GM19372 (cell line): ENCODE data around the gene RETN.
A peak's percentile ranks its signal among the peaks of the same experiment; 100 is the strongest.

Source experiments
- ATAC-seq: cut with Tn5 transposase; IDR thresholded peaks from one replicate; pipeline ENCODE4 v1.9.1; 2021; ENCODE audit warnings: mild to moderate bottlenecking, low read depth, moderate library complexity; ENCODE audit not compliant: unreplicated experiment

The RETN gene

DNA sequence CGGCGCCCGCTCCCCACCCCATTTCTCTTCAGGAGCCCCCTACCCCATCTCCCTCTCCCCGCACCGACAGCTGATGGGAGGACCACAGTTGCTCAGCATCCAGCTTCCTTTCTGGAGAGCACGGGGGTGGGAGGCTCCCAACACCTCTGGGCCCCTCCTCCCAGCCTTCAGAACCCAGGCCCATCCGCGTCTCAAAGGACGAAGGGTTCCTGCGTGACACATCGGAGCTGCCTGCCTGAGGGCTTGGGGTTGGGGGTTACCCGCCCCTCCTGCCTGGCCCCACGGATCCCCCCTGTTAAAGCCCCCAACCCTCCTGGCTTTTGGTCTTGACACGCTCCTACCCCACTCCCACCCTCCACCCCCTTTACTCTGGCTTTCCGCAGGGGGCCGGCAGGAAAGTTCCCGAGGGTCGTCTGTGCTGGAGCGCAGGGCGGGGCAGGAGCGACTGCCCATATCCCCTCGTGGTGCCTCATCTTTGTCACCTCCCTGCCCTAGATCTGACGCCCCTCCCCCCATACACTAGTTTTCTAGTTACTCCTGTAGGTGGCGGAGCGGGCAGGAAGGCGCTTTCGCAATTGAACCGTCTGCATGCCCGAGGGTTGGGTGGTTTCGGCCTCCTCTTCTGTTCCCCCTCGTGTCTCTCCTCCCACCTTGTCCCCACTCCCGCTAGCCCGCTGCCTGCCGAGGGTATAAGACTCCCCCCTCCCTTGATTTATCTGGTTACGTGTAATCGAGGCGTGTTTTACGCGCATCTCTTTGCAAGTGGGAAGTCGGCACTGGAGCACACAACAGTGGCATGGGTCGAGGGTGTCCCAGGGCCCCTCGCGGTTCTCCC is 12.7 kb downstream of the RETN start:
- no peak for ATAC-seq

DNA sequence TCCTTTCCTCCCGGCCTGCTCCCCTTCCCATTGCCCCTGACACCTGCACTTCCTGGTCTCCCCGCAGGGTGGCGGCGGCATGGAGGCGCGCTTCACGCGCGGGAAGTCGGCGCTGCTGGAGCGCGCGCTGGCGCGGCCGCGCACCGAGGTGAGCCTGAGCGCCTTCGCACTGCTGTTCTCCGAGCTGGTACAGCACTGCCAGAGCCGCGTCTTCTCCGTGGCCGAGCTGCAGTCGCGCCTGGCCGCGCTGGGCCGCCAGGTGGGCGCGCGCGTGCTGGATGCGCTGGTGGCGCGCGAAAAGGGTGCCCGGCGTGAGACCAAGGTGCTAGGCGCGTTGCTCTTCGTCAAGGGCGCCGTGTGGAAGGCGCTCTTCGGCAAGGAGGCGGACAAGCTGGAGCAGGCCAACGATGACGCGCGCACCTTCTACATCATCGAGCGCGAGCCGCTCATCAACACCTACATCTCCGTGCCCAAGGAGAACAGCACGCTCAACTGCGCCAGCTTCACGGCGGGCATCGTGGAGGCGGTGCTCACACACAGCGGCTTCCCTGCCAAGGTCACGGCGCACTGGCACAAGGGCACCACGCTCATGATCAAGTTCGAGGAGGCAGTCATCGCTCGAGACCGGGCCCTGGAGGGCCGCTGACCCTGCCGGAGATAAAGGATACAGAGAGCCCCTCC is 13.5 kb downstream of the RETN start:
- ATAC-seq = no peak

DNA sequence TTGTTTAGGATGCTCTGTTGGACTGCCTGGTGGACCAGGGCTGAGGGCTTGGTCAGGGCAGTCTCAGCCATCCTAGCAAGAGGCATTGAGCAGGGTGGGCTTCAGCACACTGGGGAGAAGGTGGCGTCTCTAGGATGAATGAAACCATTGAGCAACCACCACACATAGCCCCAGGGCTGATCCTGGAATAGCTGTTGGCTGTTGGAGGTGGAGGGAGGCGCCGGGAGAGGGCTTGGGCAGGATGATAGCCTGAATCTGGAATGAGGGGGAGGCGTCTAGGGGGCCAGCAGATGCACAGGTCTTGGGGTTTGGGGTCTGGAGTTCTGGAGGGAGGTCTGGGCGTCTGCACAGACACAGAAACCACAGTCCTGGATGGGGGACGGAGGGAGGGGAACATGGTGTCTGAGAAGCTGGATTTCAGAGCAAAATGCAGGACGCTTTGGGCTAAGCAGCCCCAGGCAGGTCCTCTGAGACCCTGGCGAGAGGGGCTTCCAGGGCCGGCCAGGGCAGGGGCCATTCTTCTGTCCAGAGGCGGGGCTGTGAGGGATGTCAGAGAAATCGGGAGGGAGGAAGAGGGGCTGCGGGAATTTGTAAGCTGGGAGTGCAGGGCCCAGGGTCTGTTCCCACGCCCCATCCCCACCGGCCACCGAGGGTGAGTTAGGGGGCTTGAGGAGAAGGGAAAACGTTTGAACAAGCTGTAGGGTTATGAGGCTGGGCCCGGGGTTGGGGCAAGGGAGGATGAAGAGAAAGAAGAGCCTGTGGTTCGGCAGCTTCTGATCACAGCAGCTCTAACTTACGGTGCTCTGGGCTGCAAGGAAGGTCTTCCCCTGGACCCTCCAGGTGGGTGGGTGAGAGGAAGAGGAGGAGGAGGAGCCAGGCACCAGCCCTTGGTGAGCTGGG is 16.9 kb downstream of the RETN start:
- no peak for ATAC-seq

DNA sequence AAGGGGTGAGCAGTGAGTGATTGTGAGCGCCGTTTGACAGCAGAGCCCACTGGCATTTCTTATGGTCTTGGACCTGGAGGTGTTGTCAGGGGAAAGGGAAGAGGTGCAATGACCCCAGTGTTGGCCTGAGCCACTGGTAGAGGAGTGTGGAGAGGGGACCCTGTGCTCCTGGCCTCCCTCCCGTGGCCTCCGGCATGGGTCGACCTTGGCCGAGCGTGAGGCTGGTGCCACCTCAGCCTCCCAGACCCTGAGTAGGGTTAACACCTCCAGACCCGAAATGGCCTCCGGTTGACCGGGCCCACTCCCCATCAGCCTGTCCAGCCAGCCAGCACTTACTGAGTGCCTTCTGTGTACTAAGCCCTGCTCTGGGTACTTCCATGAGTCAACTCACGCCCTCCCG is 18.3 kb downstream of the RETN start:
- no peak for ATAC-seq

DNA sequence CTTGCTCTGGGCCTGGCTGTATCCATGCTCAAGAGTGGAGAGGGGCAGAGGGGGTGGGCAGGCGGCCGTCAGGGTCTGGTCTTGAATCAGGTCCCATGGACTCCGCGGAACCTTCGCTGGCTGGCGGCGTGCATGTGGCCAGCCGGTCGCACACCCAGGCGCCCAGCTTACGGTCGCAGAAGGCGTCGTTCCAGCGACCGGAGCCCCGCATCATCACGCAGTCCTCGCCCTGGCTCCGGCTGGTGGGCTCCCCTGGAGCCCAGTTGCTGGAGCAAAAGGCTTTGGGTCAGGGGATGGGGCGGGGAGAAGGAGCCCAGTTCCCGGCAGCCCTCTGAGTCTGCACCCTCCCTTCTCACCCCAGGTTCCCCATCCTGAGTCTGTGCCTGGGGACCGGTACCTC is 20.3 kb downstream of the RETN start:
- ATAC-seq = no peak

DNA sequence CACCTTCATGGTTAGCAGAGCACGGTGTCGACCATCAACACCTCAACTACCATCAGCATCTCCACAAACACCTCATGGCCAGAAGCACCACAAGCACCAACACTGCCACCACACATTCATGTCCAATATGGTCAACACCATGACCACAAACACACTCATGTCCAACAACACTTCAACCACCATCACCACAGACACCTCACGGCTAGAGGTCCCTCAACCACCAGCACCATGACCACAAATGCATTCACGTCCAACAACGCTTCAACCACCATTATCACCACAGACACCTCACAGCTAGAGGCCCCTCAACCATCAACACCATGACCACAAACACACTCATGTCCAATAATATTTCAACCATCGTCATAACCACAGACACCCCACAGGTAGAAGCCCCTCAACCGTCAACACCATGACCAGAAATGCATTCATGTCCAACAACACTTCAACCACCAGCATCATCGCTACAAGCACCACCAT is 22.0 kb downstream of the RETN start:
- ATAC-seq = no peak

DNA sequence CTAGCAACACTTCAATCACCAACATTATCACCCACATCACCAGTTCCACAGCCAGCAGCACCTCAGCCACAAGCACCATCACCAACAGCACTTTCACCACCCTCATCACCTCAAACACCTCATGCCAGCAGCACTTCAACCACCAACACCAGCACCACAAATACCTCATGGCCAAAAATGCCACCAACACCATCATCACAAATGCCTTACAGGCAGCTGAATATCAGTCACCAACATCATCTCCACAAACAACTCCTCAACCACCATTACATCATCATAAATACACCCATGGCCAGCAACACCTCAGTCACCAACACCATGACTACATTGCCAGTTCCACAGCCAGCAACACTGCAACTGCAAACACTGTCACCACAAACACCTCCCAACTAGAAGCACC is 22.6 kb downstream of the RETN start:
- no peak for ATAC-seq

DNA sequence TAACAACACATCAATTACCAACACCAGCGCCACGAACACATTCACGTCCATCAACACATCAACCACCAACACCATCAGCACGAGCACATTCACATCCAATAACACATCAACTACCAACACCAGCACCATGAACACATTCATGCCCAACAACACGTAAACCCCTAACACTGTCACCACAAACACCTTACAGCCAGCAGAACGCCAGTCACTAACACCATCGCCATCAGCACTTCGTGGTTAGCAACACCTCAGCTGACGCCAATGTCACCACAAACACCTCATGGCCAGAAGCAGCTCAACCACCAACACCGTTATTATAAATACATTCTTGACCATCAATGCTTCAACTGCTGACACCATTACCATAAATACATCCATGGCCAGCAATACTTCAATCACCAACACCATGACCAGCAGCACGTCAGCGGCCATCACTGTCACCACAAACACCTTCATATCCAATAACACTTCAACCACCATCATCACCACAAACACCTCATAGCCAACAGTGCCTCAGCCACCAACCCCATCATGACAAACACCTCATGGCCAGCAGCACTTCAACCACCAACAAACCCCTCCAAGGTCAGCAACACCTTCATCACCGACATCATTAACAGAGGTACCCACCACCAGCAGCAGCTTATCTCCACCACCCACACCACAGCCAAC is 23.7 kb downstream of the RETN start:
- ATAC-seq = no peak

DNA sequence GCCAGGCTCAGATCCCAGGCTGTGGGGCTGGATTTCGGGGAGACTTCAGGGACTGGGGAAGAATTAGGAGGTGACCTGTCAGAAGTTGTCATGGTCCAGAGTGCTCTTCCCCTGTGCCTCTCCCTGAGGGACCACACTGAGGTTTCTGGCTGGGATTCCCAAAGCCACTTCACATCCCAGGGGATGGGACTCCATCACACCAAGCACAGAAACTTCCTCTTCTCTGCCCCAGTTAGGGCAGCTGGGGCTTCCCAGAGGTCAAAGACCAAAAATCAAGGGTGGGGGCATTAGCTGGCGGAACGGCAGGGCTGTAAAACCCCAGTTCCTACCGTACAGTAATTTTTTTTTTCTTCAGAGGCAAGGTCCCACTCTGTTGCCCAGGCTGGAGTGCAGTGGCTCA is 25.6 kb downstream of the RETN start:
- ATAC-seq = no peak

DNA sequence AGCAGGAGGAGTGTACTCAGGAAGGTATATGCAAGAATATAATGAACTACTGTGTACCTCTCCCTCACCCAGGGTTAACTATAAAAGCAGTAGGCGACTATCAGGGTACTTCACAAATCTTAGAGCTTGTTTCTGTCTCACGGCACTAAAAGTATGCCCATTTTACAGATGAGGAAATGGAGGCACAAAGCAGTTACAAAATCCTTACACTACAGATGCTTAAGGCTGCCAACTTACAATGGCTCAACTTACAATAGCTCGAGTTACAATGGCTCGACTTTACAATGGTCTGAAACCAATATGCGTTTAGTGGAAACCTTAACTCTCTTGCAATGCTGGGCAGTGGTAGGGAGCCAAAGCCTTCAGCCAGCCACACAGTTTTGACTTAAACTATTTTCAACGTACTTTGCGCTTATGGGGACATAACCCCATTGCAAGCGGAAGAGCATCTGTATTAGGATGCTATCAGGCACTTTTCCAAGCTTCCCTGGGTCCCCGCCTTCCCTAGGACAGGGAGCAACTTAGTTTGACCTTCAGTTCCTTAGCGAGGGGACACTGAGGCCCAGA is 29.0 kb downstream of the RETN start:
- ATAC-seq = no peak

DNA sequence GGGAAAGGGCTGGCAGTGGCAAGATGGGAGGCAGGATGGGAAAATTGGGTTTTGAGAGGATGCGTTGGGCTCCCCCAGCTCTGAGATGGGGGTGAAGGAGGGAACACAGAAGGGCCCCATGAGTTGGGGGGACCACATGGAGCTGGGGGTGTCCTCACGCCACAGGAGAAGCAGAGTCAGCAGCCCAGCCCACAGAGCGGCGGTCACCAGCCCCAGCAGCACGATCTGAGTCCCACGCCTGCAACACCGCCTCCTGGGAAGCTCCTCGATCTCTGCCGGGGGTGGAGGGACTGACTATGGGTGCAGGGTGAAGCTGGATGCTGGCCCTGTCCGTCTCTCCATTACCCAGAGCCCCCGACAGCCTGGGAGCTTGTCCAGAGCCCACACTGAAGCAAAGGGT is 29.7 kb downstream of the RETN start:
- ATAC-seq = no peak

DNA sequence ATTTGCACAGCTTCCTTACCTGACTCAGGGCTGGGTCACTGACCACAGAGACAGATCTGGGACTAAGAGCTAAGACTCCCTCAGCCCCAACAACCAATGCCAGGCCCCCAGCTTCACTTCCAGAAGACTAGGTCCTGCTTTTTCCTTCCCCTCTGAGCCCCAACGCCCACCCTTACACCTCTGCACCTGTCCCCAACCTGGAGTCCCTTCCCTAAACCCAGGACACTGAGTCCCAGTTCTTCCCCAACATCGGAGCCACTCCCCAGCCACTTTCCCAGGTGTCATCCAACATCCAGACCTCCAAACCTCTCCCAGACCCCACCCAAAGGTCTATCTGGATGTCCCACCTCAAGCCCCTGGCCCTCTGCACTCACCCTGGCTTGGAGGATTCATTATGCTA is 30.2 kb downstream of the RETN start:
- ATAC-seq = no peak

DNA sequence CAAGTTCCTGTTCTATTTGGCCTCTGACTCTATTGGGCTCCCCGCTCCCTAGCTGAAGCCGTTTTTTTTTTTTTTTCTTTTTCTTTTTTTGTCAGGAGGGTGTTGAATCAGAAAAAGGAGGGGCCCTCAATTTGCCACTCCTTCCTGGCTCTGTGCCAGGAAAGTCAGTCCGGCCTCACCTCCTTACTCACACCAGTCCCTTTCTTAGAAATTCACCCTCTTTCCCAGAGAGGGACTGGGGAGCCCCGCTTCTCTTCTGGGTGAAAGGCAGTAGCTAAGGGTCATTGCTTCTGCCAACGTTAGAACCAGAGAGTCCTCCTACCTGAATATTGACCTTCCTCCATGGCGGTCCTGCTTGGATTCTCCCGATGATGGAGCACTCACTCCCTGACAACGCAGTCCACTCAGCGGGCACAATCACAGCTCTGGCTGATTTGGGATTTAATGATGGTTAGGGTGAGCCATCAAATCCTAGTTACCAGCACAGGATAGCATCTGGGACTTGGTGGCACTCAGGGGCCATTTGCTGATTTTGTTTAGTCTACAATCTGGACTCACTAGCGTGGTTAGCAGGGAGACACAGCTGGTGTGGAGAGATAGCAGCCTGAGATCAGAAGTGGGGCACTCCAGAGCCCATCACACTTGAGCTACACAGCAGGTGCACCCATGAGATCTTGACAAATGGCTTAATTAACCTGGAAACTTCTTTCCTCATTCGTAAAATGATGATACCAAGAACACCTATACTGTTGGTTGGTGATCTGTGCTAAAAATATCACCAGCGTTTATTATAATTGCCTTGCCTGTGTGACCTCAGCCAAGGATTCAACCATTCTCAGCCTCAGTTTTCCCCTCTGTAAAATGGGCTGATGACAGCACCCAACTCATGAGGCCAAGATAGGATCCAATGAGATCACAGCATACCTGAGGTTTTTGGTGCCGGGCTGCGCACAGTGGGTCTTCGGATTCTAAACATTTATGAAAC is 30.9 kb downstream of the RETN start:
- no peak for ATAC-seq

DNA sequence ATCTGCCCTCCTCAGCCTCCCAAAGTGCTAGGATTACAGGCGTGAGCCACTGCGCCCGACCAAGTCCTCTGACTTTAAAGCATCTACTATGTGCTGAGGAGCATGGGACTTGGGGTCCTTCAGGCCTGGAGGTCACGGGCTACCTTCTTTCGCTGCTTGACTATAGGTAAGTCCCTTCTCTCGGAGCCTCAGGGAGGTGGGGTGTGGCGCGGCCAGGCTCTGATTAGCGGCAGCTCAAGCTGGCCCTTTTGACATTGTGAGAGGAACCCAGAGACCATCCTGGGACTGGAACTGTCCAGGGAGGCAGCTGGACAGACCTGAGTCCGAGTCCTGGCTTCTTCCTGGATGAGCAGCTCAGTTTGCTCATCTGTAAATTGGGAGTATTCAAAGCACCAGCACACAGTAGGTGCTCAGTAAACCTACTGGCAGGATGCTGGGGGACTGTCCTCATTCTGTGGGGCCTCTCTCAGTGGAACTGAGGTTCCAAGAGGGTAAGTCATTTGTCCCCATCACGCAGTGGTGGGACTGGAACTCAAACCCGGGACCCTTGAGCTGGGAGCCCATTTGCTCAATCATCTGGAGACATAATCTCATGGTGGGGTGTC is 32.3 kb downstream of the RETN start:
- ATAC-seq = no peak

DNA sequence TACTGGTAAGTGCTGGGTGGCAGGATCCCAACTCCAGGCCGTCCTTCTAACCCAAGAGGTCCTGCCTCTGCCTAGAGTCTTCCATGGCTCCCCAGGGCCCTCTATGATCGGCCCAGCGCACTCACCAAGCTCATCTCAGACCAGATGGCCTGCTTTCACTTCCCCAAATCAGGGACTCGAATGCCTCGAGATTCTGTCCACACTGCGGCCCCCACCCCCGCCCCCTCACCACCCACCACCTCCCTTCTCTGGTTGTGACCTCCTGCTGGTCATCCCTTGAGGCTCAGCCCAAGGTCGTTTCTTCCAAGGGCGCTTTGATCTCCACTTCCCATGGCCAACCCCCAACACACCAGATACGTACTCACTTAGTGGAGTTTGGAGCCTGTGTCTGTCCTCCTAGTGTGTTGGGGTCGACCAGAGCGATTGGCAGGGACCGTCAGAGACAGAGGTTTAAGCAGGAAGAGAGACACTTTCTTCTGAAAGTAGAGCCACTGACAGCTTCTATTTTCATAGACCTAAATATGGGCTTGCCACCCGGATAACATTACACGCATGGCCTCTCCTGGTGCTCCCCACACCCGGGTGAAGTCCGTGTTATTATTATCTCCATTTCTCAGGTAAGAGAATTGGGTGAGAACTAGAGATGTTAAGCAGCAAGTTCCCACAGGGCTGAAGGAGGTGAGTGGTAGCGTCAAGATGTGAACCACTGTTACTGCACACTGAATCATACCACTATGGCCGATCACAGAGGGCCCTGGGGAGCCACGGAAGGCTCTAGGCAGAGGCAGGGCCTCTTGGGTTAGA is 33.0 kb downstream of the RETN start, which contains the start of gene FCER2:
TSS of gene FCER2 (minus strand) at position 478 of the 804 bp plus-strand sequence. CDS start 2,371 bp downstream, outside the sequence.
- ATAC-seq = peak; percentile 53

DNA sequence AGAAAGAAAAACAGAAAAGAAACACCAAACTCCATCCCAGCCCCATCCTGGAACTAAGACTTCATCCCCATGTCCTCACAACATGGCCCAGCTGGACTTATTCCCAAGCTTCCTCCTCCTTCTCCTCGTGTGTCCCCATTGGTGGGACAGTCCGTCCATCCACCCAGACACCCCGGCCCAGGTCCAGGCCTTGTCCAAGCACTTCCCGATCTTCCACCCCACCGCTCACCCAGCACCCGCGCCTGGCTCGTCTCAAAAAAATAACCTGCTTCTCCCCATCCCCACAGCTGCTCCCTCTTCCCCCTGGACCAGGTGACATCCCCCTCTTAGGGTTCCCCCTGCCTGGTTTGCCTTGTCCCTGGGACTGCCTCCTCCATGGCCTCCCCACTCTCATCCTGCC is 34.5 kb downstream of the RETN start:
- no peak for ATAC-seq

DNA sequence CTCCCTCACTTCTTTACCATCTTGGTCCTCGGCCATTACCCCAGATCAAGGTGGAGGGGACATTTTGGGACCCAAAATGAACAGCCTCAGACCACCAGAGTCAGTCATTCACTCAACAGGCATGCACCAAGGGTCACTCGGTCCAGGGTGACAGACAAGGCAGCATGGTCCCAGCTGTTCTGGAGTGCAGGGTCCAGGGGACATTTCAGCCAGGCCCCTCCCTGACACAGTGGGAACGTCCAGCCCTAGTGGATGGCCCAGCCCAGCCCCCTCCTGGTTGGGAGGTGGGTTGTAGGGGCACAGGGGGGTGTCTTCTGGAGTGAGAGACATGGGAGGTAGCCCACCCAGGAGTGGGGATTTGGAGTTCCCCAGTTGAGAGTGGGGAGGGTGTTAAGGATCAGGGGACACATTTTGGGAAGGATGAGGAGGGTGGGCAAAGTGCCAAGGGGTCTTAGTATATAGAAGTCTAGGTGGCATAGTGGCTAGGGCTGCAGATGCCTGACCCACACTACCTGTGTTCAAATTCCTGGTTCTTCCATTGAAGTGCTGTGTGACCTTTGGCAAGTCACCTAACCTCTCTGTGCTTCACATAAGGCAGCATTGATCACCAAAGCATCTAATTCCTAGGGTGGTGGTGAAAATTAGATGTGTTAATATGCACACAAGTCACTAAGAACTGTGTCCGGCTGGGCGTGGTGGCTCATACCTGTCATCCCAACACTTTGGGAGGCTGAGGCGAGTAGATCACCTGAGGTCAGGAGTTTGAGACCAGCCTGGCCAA is 35.6 kb downstream of the RETN start:
- no peak for ATAC-seq
